ENCODE data around the gene PNLDC1.

DNA sequence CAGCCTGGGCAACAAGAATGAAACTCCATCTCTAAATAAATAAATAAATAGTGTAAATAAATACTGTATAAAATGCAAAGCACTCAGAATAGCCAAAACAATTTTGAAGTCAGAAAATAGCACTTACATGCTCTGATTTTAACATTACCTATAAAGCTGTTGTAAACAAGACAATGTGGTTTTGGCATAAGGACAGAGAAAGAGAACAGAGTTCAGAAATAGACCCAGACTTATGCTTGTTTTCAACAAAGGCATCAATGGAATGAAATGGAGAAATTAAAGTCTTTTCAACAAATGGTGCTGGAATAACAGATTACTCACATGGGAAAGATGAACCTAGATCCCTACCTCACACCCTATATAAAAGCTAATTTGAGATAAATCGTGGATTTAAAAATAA, 27.9 kb upstream of the PNLDC1 start:
- TF ChIP-seq, protein P1, sequence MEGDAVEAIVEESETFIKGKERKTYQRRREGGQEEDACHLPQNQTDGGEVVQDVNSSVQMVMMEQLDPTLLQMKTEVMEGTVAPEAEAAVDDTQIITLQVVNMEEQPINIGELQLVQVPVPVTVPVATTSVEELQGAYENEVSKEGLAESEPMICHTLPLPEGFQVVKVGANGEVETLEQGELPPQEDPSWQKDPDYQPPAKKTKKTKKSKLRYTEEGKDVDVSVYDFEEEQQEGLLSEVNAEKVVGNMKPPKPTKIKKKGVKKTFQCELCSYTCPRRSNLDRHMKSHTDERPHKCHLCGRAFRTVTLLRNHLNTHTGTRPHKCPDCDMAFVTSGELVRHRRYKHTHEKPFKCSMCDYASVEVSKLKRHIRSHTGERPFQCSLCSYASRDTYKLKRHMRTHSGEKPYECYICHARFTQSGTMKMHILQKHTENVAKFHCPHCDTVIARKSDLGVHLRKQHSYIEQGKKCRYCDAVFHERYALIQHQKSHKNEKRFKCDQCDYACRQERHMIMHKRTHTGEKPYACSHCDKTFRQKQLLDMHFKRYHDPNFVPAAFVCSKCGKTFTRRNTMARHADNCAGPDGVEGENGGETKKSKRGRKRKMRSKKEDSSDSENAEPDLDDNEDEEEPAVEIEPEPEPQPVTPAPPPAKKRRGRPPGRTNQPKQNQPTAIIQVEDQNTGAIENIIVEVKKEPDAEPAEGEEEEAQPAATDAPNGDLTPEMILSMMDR (conservative IDR thresholded peaks at IDR 0.05; ENCODE audit: low read depth, low read length), result no peak
- no peak for TF ChIP-seq MAZ (IDR thresholded peaks at IDR 0.05; ENCODE audit: borderline replicate concordance, low read depth, low read length)
- TF ChIP-seq POLR2A (IDR thresholded peaks at IDR 0.05; ENCODE audit: low read depth, low read length), result no peak
- no peak for TF ChIP-seq RFX5 (IDR thresholded peaks at IDR 0.05; ENCODE audit: low read depth, low read length)
- TF ChIP-seq RCOR1 (IDR thresholded peaks at IDR 0.05; ENCODE audit: insufficient replicate concordance, low read length), result no peak
- TF ChIP-seq MAFK (IDR thresholded peaks at IDR 0.05; ENCODE audit: low read depth, low read length), result no peak
- TF ChIP-seq RAD21 (IDR thresholded peaks at IDR 0.05; ENCODE audit: low read length), result no peak
- no peak for TF ChIP-seq SMC3 (IDR thresholded peaks at IDR 0.05; ENCODE audit: low read depth, low read length)
